GM12892 (cell line): ENCODE data around the gene PPM1J.

Experiments
- POLR2A ChIP-seq: IDR thresholded peaks from 2 replicates; pipeline ENCODE4 v1.6.1; 2011; ENCODE audit warnings: low read depth, low read length, control low read depth
- POLR2AphosphoS5 ChIP-seq: IDR thresholded peaks from 2 replicates; pipeline ENCODE4 v1.6.1; 2011; ENCODE audit warnings: low read depth, low read length, control low read depth

DNA sequence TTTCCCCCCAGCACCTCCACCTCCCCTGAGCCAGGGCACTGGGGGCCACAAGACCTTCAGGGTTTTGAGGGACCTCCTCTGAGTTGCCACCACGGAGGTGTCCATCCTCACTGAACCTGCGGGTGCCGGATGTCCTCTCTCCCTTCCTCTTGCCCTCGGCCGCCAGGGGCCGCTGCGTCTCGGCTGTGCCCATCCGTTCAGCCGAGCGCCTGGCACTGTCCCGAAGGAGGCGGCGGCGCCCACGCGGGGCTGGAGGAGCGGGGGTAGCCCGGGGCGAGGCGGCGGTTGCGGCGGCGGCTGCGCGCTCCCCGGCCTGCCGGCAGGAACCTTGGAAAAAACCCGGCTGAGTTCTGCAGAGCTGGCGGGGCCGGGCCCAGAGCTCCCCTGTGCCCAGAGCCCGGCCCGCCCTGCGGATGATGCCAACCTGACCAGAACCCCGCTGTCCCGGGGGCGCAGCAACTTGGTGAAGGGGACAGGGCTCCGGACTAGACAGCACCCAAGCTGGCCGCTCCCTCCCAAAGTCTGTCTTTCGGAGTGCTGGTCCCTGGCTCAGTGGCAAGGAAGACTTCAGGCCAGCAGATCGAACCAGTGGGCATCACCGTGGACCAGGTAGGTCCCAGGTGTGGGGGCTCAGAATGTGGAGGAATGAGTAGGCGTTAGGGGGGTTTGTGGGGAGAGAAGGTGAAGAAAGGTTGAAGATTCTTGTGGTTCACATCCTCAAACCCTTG, 3.7 kb upstream of the PPM1J start:
- TF ChIP-seq POLR2AphosphoS5: no peak
- no peak for TF ChIP-seq POLR2A
